GM12892 (cell line): ENCODE data around the gene EGFL7.

ENCODE experiments used
- DNase-seq: peaks from one replicate; pipeline ENCODE4 v3.0.0; 2011; ENCODE audit not compliant: insufficient read length
- FAIRE-seq: peaks from 2 replicates; lab custom pipeline; 2011; peaks lifted over from hg19 to GRCh38; lab: Jason Lieb, UNC
- POLR2A ChIP-seq: IDR thresholded peaks from 2 replicates; pipeline ENCODE4 v1.6.1; 2011; ENCODE audit warnings: low read depth, low read length, control low read depth
- POLR2AphosphoS5 ChIP-seq: IDR thresholded peaks from 2 replicates; pipeline ENCODE4 v1.6.1; 2011; ENCODE audit warnings: low read depth, low read length, control low read depth
- TAF1 ChIP-seq: IDR thresholded peaks from 2 replicates; pipeline ENCODE4 v1.6.1; 2011; ENCODE audit warnings: low read depth, mild to moderate bottlenecking, control low read depth, low read length, borderline replicate concordance

Gene EGFL7

GRCh38 chr9:136676297-136676794 is 13.6 kb downstream of the EGFL7 start:
- FAIRE-seq, result no peak
- TF ChIP-seq POLR2AphosphoS5 (no peak), POLR2A (no peak), TAF1 (no peak)
- no peak for DNase-seq

- no peak for FAIRE-seq
- no peak for TF ChIP-seq POLR2AphosphoS5
- TF ChIP-seq TAF1, result no peak
- TF ChIP-seq POLR2A, result no peak
Measured at GRCh38 chr9:136676920-136677686, 14.4 kb downstream of the EGFL7 start.

GRCh38 chr9:136678034-136678433 is 15.3 kb downstream of the EGFL7 start:
- FAIRE-seq, result no peak
- TF ChIP-seq POLR2AphosphoS5 (no peak), TAF1 (no peak)
- DNase-seq, result no peak

More at GRCh38 chr9:136676920-136677686, 14.4 kb downstream of the EGFL7 start:
- DNase-seq, result no peak

GRCh38 chr9:136678624-136679023 is 15.9 kb downstream of the EGFL7 start:
- FAIRE-seq (no peak), DNase-seq (no peak)
- TF ChIP-seq POLR2A (no peak), POLR2AphosphoS5 (no peak), TAF1 (no peak)

GRCh38 chr9:136679431-136679941 is 16.8 kb downstream of the EGFL7 start:
- TF ChIP-seq POLR2A (no peak), TAF1 (no peak), POLR2AphosphoS5 (no peak)
- DNase-seq (no peak), FAIRE-seq (no peak)

- no peak for FAIRE-seq
- no peak for DNase-seq
- no peak for TF ChIP-seq POLR2A
- no peak for TF ChIP-seq POLR2AphosphoS5
- TF ChIP-seq TAF1, result no peak
Measured at GRCh38 chr9:136681029-136681428, 18.3 kb downstream of the EGFL7 start.

- FAIRE-seq (no peak), DNase-seq (no peak)
- TF ChIP-seq POLR2AphosphoS5 (no peak), TAF1 (no peak), POLR2A (no peak)
Measured at GRCh38 chr9:136681945-136682699, 19.4 kb downstream of the EGFL7 start.

- FAIRE-seq, result no peak
- no peak for TF ChIP-seq TAF1
- no peak for TF ChIP-seq POLR2AphosphoS5
- TF ChIP-seq POLR2A, result no peak
- no peak for DNase-seq
Measured at GRCh38 chr9:136682710-136683109, 20.0 kb downstream of the EGFL7 start.

- FAIRE-seq (no peak), DNase-seq (no peak)
- TF ChIP-seq TAF1 (no peak), POLR2A (no peak), POLR2AphosphoS5 (no peak)
Measured at GRCh38 chr9:136683173-136683745, 20.5 kb downstream of the EGFL7 start.

GRCh38 chr9:136683755-136684154 is 21.0 kb downstream of the EGFL7 start:
- FAIRE-seq (no peak), DNase-seq (no peak)
- TF ChIP-seq POLR2AphosphoS5 (no peak), TAF1 (no peak)

GRCh38 chr9:136684339-136684738 is 21.6 kb downstream of the EGFL7 start:
- DNase-seq (no peak), FAIRE-seq (no peak)
- TF ChIP-seq POLR2A (no peak), POLR2AphosphoS5 (no peak), TAF1 (no peak)
